Heart left ventricle (tissue), 13 donors: ENCODE results near the gene KRT86.

Experiments used
- POLR2A ChIP-seq, 2 donors: fragments of 450-650 bp; IDR thresholded peaks; one replicate each; pipeline ENCODE4 v1.6.1; 2017; ENCODE audit warnings: antibody characterized with exemption in 2 of 2, mild to moderate bottlenecking in 2 of 2, moderate library complexity in 2 of 2
- TF ChIP-seq, protein P1 (sequence below), 12 donors: fragments of 200-600 bp; sonication (generic) in 4 of 12; IDR thresholded peaks; one replicate each; pipeline versions ENCODE4 v1.5.0 to v1.8.0; 2018 to 2022; ENCODE audit warnings: antibody characterized with exemption in 12 of 12, mild to moderate bottlenecking in 5 of 12
- donor health status: ischemic (EF 13 %, LVEDD 7.1; RV severe dilation, severe dysfunction).
- donor health status: DM: no; HTN: yes; CAD: no.
- donor health status: DM: no; HTN: no; CAD: no.
- donor health status: ischemic (EF 25% LVEDD 6.9; RV normal size, moderate dysfunction).
- donor health status: ischemic (EF 25% LVEDD 5.7; RV mildly dilated, moderate dysfunction).
- donor health status: ischemic (EF 35%, LVEDD 5.7; RV mildly dilated, moderate dysfunction).
- donor health status: nonischemic (EF 11% LVEDD 7.7; RV severe dilation, severe dysfunction).
- donor health status: DM: yes; HTN: yes; CAD: no.
- donor health status: PGD.
- donor health status: ischemic (EF 29% LVEDD 5.4; RV normal size, mild dysfunction).
- donor health status: nonischemic (EF 23%, LVEDD 6.1; RV moderate dilation, normal function).

DNA sequence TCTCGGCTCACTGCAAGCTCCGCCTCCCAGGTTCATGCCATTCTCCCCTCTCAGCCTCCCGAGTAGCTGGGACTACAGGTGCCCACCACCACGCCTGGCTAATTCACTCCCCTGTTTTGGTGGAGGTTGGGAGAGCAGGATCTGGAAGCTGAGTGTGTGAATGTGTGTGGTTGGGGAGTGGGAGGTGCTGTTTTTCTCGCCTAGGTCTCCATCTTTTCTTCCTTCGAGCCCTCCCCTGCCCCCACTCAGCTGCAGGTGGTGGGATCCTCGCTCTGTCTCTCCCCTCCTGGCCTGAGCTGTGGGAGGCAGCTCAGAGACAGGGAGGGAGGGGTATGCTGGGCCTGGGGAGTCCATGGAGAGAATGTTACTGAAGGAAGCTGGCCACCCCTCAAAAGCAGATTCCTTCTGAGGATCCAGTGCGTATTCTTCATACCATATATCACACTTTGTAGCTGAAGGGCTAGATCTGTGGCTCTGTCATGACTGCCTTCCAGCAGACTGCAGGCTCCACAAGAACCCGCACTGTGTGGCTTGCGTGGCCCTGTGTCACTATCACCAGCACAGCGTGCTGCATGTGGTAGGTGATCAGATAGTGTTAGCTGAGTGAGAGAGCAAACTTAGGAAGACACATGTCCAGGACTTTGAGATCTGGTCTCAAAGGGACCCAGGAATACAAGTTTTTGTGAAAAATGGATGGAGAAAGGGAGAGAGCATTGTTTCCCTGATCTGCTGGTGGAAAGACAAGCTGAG lies 44.0 kb downstream of the KRT86 start:
- TF ChIP-seq, protein P1, sequence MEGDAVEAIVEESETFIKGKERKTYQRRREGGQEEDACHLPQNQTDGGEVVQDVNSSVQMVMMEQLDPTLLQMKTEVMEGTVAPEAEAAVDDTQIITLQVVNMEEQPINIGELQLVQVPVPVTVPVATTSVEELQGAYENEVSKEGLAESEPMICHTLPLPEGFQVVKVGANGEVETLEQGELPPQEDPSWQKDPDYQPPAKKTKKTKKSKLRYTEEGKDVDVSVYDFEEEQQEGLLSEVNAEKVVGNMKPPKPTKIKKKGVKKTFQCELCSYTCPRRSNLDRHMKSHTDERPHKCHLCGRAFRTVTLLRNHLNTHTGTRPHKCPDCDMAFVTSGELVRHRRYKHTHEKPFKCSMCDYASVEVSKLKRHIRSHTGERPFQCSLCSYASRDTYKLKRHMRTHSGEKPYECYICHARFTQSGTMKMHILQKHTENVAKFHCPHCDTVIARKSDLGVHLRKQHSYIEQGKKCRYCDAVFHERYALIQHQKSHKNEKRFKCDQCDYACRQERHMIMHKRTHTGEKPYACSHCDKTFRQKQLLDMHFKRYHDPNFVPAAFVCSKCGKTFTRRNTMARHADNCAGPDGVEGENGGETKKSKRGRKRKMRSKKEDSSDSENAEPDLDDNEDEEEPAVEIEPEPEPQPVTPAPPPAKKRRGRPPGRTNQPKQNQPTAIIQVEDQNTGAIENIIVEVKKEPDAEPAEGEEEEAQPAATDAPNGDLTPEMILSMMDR (IDR thresholded peaks at IDR 0.05): no peak
- no peak for TF ChIP-seq POLR2A (IDR thresholded peaks at IDR 0.05)
